GM21717 (cell line): Measurements from ENCODE around the gene R3HDML.
"Not testable (repeated sequence)": the region's sequence is repeated elsewhere in the genome, so short reads cannot be mapped to it uniquely, and the experiment has no call there.

Source experiments
- ATAC-seq: cut with Tn5 transposase; IDR thresholded peaks from one replicate; pipeline ENCODE4 v1.9.1; 2021; ENCODE audit warnings: mild to moderate bottlenecking, moderate library complexity; ENCODE audit not compliant: unreplicated experiment

R3HDML gene

DNA sequence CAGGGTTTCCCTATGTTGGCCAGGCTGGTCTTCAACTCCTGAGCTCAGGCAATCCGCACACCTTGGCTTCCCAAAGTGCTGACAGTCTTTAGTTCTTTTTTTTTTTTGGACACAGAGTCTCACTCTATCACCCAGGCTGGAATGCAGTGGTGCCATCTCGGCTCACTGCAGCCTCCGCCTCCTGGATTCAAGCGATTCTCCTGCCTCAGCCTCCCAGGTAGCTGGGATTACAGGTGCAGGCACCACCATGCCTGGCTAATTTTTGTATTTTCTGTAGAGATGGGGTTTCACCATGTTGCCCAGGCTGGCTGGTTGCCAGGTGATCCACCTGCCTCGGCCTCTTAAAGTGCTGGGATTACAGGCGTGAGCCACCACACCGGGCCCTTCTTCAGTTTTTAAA is 9.1 kb upstream of the R3HDML start:
- ATAC-seq: not testable (repeated sequence)

GRCh38 chr20:44328428-44328827 is 8.4 kb upstream of the R3HDML start:
- ATAC-seq: no peak

- ATAC-seq: no peak
Observed at GRCh38 chr20:44331201-44331600, 5.6 kb upstream of the R3HDML start.

GRCh38 chr20:44334306-44334705 is 2.5 kb upstream of the R3HDML start:
- ATAC-seq: no peak

DNA sequence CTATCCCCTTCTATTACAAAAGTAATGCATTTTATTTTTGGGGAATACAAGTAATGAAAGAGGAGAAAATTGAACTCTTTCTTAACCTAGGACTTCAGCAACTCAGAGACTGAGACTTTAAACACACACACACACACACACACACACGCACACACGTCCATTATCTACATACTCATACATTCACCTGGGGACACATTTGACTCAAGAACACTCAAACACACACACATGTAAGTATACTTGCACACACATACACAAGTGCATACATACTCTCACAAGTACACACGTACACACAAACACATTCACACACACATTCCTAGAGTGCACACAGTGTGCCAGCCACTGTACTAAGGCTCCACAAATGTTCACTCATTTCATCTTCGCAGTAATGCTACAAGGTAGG is 2.1 kb upstream of the R3HDML start:
- no peak for ATAC-seq

- ATAC-seq: no peak
Observed at GRCh38 chr20:44335675-44336074, 1.2 kb upstream of the R3HDML start.

DNA sequence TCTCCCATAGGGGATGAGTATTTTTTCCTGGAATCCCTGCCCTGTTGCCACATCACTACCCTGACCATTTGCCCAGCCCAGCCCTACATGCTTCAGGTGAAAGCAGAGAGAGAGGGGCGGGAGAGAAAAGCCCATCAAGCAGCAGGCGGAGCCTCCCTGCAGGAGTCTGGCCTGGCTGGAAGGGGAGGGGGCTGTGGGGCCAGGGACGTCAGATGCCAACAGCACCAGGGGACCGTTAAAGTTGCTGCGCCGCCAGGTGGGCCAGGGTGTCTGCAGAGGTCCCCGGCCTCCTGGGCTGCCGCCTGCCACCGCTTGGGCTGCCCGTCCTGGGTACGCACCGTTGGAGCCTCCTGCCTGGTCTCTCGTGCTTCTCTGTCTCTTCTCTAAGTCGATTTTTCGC is 757 bp upstream of the R3HDML start:
- no peak for ATAC-seq

DNA sequence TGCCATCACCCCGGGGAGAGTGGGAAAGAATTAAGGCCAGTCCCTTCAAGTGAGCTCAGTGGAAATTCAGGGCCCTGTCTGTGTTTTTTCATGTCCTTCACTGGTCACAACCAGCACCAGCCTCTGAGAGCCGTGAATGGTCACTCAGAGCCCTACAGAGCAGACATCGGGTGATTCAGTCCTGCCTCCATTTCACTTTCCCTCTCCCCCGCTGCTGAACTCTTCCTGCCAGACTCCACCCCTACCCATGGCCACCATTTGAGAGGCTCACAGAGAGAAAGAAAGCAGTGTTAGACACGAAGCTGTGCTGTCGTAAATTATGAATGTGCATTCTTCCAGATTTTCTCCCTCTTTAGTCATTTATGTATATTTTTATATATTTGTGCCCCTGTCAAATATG is 5.4 kb downstream of the R3HDML start:
- ATAC-seq: no peak

GRCh38 chr20:44343162-44343675 is 6.4 kb downstream of the R3HDML start:
- no peak for ATAC-seq

DNA sequence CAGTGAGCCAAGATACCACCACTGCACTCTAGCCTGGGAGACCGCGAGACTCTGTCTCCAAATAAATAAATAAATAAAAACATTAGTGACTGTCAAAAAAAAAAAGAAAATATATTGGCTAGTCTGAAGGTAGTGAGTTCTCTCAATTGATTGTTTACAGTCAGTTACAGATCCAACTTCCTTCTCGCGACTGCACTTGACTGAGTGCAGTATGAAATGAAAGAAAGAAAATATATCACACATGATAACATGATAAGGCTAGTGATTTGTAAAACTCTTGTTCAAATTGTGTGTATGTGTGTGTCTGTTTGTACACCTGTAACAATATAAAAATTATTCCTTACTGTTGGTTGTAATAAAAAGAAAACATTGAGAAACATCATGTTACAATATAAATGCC is 7.9 kb downstream of the R3HDML start:
- ATAC-seq: no peak

DNA sequence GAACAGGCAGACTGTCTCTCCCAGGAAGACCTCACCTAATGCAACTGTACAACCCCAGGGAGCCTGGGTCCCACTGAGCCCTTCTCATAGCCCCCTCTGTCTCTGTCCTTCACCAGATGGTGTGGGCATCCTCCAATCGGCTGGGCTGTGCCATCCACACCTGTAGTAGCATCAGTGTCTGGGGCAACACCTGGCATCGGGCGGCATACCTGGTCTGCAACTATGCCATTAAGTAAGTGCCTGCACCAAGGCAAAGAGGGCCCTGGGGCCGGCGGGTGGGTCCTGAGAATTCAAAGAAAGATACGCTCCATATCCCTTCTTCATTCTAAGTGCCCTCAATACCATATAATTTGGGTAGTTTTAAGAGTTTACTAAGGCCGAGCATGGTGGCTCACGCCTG is 8.3 kb downstream of the R3HDML start:
- ATAC-seq: no peak

GRCh38 chr20:44345941-44346340 is 9.1 kb downstream of the R3HDML start:
- ATAC-seq: not testable (repeated sequence)

DNA sequence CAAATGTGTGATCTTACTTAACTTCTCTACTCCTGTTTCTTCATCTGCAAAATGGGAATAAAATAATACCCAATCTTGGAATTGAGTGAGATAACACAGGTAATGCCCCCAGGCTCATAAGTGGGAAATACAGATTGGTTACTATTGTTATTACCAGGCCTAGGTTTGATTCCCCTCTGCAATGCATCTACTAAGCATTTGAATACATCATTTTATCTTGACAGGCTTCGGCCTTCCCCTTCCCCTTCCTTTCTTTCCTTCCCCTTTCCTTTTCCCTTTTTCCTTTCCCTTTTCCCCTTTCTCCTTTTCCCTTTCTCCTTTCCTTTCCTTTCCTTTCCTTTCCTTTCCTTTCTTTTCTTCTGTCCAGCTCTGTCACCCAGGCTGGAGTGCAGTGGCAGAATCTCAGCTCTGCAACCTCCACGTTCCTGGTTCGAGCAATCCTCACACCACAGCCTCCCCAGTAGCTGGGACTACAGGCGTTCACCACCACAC is 11.4 kb downstream of the R3HDML start:
- ATAC-seq: no peak

DNA sequence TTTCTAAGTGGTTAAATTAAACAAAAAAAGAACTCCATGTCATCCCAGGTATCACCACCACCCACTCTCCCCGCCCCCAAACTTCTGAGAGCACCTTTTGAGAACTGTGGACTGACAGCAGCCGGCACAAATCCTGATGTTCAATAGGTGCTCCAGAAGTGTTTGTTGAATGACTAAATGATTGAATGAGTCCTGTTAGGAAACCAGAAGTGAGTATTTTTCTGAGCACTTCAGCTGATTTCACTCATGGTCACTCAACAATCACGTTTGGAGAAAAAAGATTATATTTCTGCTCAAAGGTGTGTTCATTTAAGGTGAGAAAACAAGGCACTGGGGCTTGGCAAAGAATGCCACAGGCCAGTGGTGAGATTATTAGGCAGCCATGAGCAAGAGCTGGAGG is 12.5 kb downstream of the R3HDML start:
- no peak for ATAC-seq

DNA sequence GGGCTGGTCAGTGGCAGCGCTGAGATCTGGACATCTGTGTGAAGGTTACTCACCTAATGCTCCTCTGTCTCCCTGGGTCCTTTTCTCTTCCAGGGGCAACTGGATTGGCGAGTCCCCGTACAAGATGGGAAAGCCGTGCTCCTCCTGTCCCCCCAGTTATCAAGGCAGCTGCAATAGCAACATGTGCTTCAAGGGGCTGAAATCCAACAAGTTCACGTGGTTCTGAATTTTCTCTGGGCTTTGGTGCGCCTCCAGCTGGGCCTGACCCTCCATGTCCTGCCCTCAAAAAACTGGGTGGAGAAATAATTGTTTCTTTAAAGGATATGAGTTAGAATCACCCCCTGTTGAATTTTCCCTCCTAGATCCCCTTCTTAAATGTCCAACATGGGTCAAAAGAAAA is 13.7 kb downstream of the R3HDML start:
- ATAC-seq: no peak

DNA sequence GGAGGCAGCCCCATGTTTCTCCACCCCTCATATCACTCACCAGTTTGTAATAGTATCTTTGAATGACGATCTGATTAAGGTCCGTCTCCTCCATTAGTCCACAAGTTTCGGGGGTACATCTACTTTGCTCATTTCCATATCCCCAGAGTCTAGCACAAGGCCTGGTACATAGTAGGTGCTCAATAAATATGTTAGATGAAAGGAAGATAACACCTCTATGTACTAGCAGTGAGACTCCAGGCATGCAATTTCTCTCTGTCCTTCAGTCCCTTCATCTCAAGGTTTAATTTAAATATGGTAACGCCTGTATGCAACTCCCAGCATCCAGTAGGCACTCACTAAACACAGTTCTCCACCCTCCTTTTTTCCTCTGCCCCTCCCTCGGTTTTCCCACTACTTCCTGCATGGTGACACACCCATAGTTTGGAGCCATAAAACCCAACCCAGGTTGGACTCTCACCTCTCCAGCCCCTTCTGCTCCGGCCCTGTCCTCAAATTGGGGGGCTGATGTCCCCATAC is 18.2 kb downstream of the R3HDML start:
- ATAC-seq: no peak

GRCh38 chr20:44355498-44356352 is 18.9 kb downstream of the R3HDML start, which contains the start of gene HNF4A:
TSS of gene HNF4A (plus strand) at chr20:44355699. CDS start at chr20:44355805, 106 bp downstream.
- no peak for ATAC-seq

DNA sequence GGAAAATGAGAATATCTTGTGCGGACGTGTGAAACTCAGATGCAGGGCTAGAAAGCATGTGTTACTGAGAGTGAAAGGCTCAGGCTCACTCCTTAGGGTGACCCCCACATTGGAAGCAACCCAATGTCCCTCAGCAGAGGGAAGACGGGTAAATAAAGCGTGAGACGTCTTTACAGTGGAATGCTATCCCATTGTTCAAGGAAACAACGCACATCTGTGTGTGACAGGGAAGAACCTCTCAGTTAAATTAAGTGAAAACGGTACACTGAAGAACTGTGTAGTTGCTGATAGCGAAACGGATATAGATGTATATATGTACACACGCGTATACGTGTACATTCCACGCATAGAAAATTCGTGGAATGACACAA is 19.5 kb downstream of the R3HDML start:
- no peak for ATAC-seq

DNA sequence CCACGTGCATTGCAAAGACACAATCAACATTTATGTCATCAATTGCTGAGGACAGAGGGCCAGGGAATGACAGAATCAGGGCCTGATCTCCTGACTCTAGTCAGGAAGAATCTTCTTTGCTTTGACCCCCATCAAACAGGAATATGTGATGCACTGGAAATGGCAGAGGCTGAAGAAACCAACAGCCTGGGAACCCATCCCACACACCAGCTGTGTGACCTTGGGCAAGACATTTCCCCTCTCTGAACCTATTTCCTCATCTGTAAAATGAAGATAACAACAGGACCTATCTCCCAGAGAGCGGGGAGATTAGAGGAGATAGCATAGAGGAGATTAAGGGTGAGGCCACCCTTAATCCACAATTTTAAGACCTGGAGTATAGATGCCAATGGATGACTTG is 20.2 kb downstream of the R3HDML start:
- no peak for ATAC-seq

GRCh38 chr20:44357555-44358125 is 20.8 kb downstream of the R3HDML start:
- no peak for ATAC-seq

DNA sequence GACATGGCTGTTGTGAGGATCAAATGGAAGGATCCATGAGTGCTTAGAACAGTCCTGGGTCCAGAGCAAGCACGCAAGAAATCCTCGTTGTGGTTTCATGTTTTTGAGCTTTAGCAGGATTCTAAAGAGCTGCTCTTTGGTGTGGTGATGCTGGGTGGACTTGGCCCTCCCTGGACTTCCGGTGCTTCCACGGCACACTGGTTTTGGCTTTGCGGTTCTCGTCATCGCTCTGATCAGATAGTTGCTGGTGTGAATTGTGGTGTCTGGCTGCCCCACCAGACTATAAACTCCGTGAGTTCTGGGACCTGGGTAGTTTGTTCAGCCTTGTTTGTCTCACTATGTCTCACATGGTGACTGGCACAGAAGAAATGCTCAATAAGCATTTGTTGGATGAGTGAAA is 21.9 kb downstream of the R3HDML start:
- ATAC-seq: no peak

- no peak for ATAC-seq
Observed at GRCh38 chr20:44360221-44360620, 23.4 kb downstream of the R3HDML start.
